GM12864 (cell line): ENCODE measurements around the gene NUP93.
"Not testable (repeated sequence)": the region's sequence is repeated elsewhere in the genome, so short reads cannot be mapped to it uniquely, and the experiment has no call there.

ENCODE experiments used
- DNase-seq: peaks from one replicate; pipeline ENCODE4 v3.0.0-alpha.2; 2011; ENCODE audit warnings: low read depth
- H3K4me3 ChIP-seq: 2 replicates; pipeline ENCODE4 v1.5.1; 2011; ENCODE audit warnings: mild to moderate bottlenecking, low read depth, low read length, control low read depth
- CTCF ChIP-seq: IDR thresholded peaks from 2 replicates; pipeline ENCODE4 v1.5.1; 2011; ENCODE audit warnings: low read depth, mild to moderate bottlenecking, moderate library complexity, low read length, control low read depth, inconsistent platforms; ENCODE audit errors: missing control alignments

Gene NUP93

GRCh38 chr16:56882077-56882800, 152.3 kb downstream of the NUP93 start:
- TF ChIP-seq CTCF = no peak
- no peak for DNase-seq
- no peak overlapping the region for H3K4me3 ChIP-seq

- H3K4me3 ChIP-seq = no peak overlapping the region
- TF ChIP-seq CTCF = no peak
- DNase-seq = no peak
Measured at GRCh38 chr16:56883586-56883985, 153.7 kb downstream of the NUP93 start.

- no peak for TF ChIP-seq CTCF
- H3K4me3 ChIP-seq = no peak overlapping the region
- no peak for DNase-seq
Measured at GRCh38 chr16:56884026-56884582, 154.2 kb downstream of the NUP93 start.

GRCh38 chr16:56884929-56885328, 155.0 kb downstream of the NUP93 start:
- H3K4me3 ChIP-seq, DNase-seq: not testable (repeated sequence)

- no peak for DNase-seq
- no peak for TF ChIP-seq CTCF
- no peak overlapping the region for H3K4me3 ChIP-seq
Measured at GRCh38 chr16:56885446-56886162, 155.7 kb downstream of the NUP93 start.

- no peak for TF ChIP-seq CTCF
- DNase-seq = no peak
- H3K4me3 ChIP-seq = no peak overlapping the region
Measured at GRCh38 chr16:56886296-56886695, 156.4 kb downstream of the NUP93 start.

- H3K4me3 ChIP-seq = no peak overlapping the region
- DNase-seq = no peak
- TF ChIP-seq CTCF = no peak
Measured at GRCh38 chr16:56886826-56887225, 156.9 kb downstream of the NUP93 start.
